HepG2 (cell line): Measurements from ENCODE around the gene SORBS2. TPM values are rescaled to one million over a fixed set of nuclear protein-coding genes. Genes with fewer than 3 reads are reported as not detected.

Experiments
- ATAC-seq: fragments of 200-7000 bp; cut with Tn5 transposase; 3 replicates; pipeline ENCODE4 v1.9.1; 2020; ENCODE audit warnings: mild to moderate bottlenecking, moderate library complexity
- BruUV-seq: library from RNA; stranded (reverse); fragments of 400-500 nt; replicated peaks from 2 replicates; lab custom pipeline; 2021; lab: Mats Ljungman, UMichigan
- CTCF ChIA-PET: fragments of 300-600 bp; formaldehyde crosslinking; extraction: SDS; loops from one replicate; lab custom pipeline; 2021; ENCODE audit warnings: low total read pairs, inconsistent platforms, low intra/inter-chr PET ratio; lab: Yijun Ruan, JAX
- POLR2A ChIA-PET: fragments of 350-600 bp; sonication (Branson Sonifier 250); formaldehyde crosslinking; loops from one replicate; lab custom pipeline; 2020; ENCODE audit warnings: antibody characterized with exemption, inconsistent platforms; lab: Yijun Ruan, JAX
- DNase-seq: peaks from one replicate; pipeline ENCODE4 v3.0.0-alpha.2; 2015; ENCODE audit warnings: low spot score
- FAIRE-seq: peaks from 3 replicates; lab custom pipeline; 2011; peaks lifted over from hg19 to GRCh38; lab: Jason Lieb, UNC
- H2AFZ ChIP-seq: one replicate; pipeline ENCODE4 v1.6.1; 2011; ENCODE audit warnings: low read length, inconsistent platforms
- H3K27ac ChIP-seq: fragments of 300-600 bp; 3 replicates; pipeline ENCODE4 v1.8.0; 2011; ENCODE audit warnings: mixed run types, mild to moderate bottlenecking, mixed read lengths, low read length, inconsistent platforms; ENCODE audit not compliant: insufficient read depth; ENCODE audit errors: extremely low read length
- H3K27me3 ChIP-seq, 2 experiments: fragments of 200-600 bp in 1 of 2; 2 replicates in 1 of 2; 3 replicates in 1 of 2; pipeline versions ENCODE4 v1.6.0 to v1.8.0; 2011; ENCODE audit warnings: low read length in 2 of 2, mild to moderate bottlenecking in 2 of 2, moderate library complexity in 2 of 2, inconsistent platforms in 1 of 2; ENCODE audit not compliant: insufficient read depth in 2 of 2, control insufficient read depth in 1 of 2
- H3K36me3 ChIP-seq, 2 experiments: fragments of 200-600 bp in 1 of 2; replicated peaks in 1 of 2; 2 replicates in 1 of 2; 3 replicates in 1 of 2; pipeline versions ENCODE4 v1.5.1 to v1.8.0; 2011; ENCODE audit warnings: low read length in 2 of 2, inconsistent platforms in 1 of 2; ENCODE audit not compliant: insufficient read depth in 2 of 2, control insufficient read depth in 1 of 2
- H3K4me1 ChIP-seq: 2 replicates; pipeline ENCODE4 v1.5.1; 2012; ENCODE audit warnings: low read length, inconsistent platforms; ENCODE audit not compliant: insufficient read depth
- H3K4me2 ChIP-seq: 2 replicates; pipeline ENCODE4 v1.6.0; 2011; ENCODE audit warnings: low read depth, low read length, inconsistent platforms
- H3K4me3 ChIP-seq, 3 experiments: fragments of 200-600 bp in 1 of 3; sonication (generic), shearing (Covaris generic) in 1 of 3; replicated peaks in 1 of 3; 2 replicates each; pipeline ENCODE4 v1.5.1; 2011 to 2016; ENCODE audit warnings: low read length in 3 of 3, inconsistent platforms in 2 of 3, low read depth in 2 of 3, mild to moderate bottlenecking in 2 of 3, control low read depth in 1 of 3, mixed read lengths in 1 of 3; ENCODE audit not compliant: insufficient read depth in 1 of 3
- H3K79me2 ChIP-seq: one replicate; pipeline ENCODE4 v1.6.1; 2011; ENCODE audit warnings: low read length, inconsistent platforms; ENCODE audit not compliant: insufficient read depth
- H3K9ac ChIP-seq: 2 replicates; pipeline ENCODE4 v1.6.0; 2011; ENCODE audit warnings: mild to moderate bottlenecking, low read depth, low read length, inconsistent platforms; ENCODE audit not compliant: insufficient read depth
- H3K9me3 ChIP-seq: 2 replicates; pipeline ENCODE4 v1.5.1; 2012; ENCODE audit warnings: mild to moderate bottlenecking, low read length
- H4K20me1 ChIP-seq: 2 replicates; pipeline ENCODE4 v1.6.0; 2011; ENCODE audit warnings: inconsistent platforms, mild to moderate bottlenecking, low read length, moderate library complexity; ENCODE audit not compliant: insufficient read depth
- ASH2L ChIP-seq: fragments of 300-600, 200-600 bp; sonication (generic); IDR thresholded peaks from 2 replicates; pipeline ENCODE4 v1.7.0; 2017; ENCODE audit warnings: low read depth, mild to moderate bottlenecking, moderate library complexity, mixed read lengths, low read length; ENCODE audit not compliant: insufficient read length
- CEBPG ChIP-seq: IDR thresholded peaks from 2 replicates; pipeline ENCODE4 v1.6.1; 2016
- CHD4 ChIP-seq: fragments of 200-600 bp; sonication (generic); IDR thresholded peaks from 2 replicates; pipeline ENCODE4 v1.7.0; 2017; ENCODE audit warnings: mild to moderate bottlenecking, low read length, borderline replicate concordance
- FOXA1 ChIP-seq, 2 experiments: fragments of 450-650 bp in 1 of 2; sonication (generic) in 1 of 2; formaldehyde crosslinking in 1 of 2; IDR thresholded peaks; 2 replicates each; pipeline versions ENCODE4 v1.4.0 to v1.6.1; 2016 to 2020; ENCODE audit warnings: missing genetic modification reagents in 1 of 2
- GFI1 ChIP-seq: sonication (generic); formaldehyde crosslinking; IDR thresholded peaks from 2 replicates; pipeline ENCODE4 v1.5.0; 2020; ENCODE audit warnings: missing genetic modification reagents, mild to moderate bottlenecking, borderline replicate concordance
- HOXA3 ChIP-seq: sonication (generic); formaldehyde crosslinking; IDR thresholded peaks from 2 replicates; pipeline ENCODE4 v1.5.0; 2020; ENCODE audit warnings: missing genetic modification reagents
- JDP2 ChIP-seq: sonication (generic); formaldehyde crosslinking; IDR thresholded peaks from 2 replicates; pipeline ENCODE4 v1.8.1; 2022; ENCODE audit warnings: missing genetic modification reagents, borderline replicate concordance
- NR2F6 ChIP-seq, 2 experiments: IDR thresholded peaks; 2 replicates each; pipeline ENCODE4 v1.6.1; 2016; ENCODE audit warnings: antibody characterized with exemption in 1 of 2, mild to moderate bottlenecking in 1 of 2
- RORA ChIP-seq: sonication (generic); formaldehyde crosslinking; IDR thresholded peaks from 2 replicates; pipeline ENCODE4 v1.5.0; 2020; ENCODE audit warnings: mild to moderate bottlenecking, missing genetic modification reagents, moderate library complexity
- SMYD3 ChIP-seq: sonication (generic); formaldehyde crosslinking; IDR thresholded peaks from 2 replicates; pipeline ENCODE4 v1.8.1; 2023; ENCODE audit warnings: mild to moderate bottlenecking, missing genetic modification reagents
- SOX13 ChIP-seq, 3 experiments: fragments of 450-650 bp in 1 of 3; sonication (generic) in 1 of 3; formaldehyde crosslinking in 1 of 3; IDR thresholded peaks in 2 of 3; conservative IDR thresholded peaks in 1 of 3; 2 replicates each; pipeline versions ENCODE4 v1.5.0 to v1.6.1; 2016 to 2020; ENCODE audit warnings: antibody characterized with exemption in 1 of 3, mild to moderate bottlenecking in 1 of 3, missing compliant biosample characterization in 1 of 3, missing genetic modification reagents in 1 of 3, moderate library complexity in 1 of 3
- SOX6 ChIP-seq, 2 experiments: fragments of 450-650 bp in 1 of 2; sonication (generic) in 1 of 2; formaldehyde crosslinking in 1 of 2; IDR thresholded peaks; 2 replicates each; pipeline versions ENCODE4 v1.4.0 to v1.6.1; 2017 to 2020; ENCODE audit warnings: antibody characterized with exemption in 1 of 2, mild to moderate bottlenecking in 1 of 2, missing genetic modification reagents in 1 of 2
- TARDBP ChIP-seq: sonication (generic); formaldehyde crosslinking; IDR thresholded peaks from 2 replicates; pipeline ENCODE4 v1.8.0; 2022; ENCODE audit warnings: mild to moderate bottlenecking, missing genetic modification reagents
- TBX2 ChIP-seq: sonication (generic); formaldehyde crosslinking; IDR thresholded peaks from 2 replicates; pipeline ENCODE4 v1.5.0; 2020; ENCODE audit warnings: missing genetic modification reagents, mild to moderate bottlenecking, borderline replicate concordance
- TRIM24 ChIP-seq: sonication (generic); formaldehyde crosslinking; IDR thresholded peaks from 2 replicates; pipeline ENCODE4 v1.8.0; 2022; ENCODE audit warnings: mild to moderate bottlenecking, missing genetic modification reagents
- ZNF292 ChIP-seq: sonication (generic); formaldehyde crosslinking; IDR thresholded peaks from 2 replicates; pipeline ENCODE4 v1.8.1; 2022; ENCODE audit warnings: mild to moderate bottlenecking, low read depth, missing genetic modification reagents, borderline replicate concordance
- ZNF335 ChIP-seq: sonication (generic); formaldehyde crosslinking; IDR thresholded peaks from 2 replicates; pipeline ENCODE4 v1.4.0; 2020; ENCODE audit warnings: missing genetic modification reagents
- ZNF607 ChIP-seq: sonication (generic); formaldehyde crosslinking; IDR thresholded peaks from 2 replicates; pipeline ENCODE4 v1.5.1; 2020; ENCODE audit warnings: missing genetic modification reagents, mild to moderate bottlenecking, borderline replicate concordance
- ZSCAN5A ChIP-seq: sonication (generic); formaldehyde crosslinking; IDR thresholded peaks from 2 replicates; pipeline ENCODE4 v1.8.0; 2022; ENCODE audit warnings: mild to moderate bottlenecking, missing genetic modification reagents, borderline replicate concordance
- WGBS: methylation state at CpG from one replicate; pipeline ENCODE4 v1.1.6; 2017; ENCODE audit warnings: low lambda C conversion rate; 5-methylcytosine and 5-hydroxymethylcytosine counted together
- in situ Hi-C: cut with HindIII; loops from 2 replicates; pipeline ENCODE4 v1.10.0; 2017; ENCODE audit warnings: low pct_unique_long_range_greater_than_20kb; ENCODE audit not compliant: extremely low pct_ligation_motif_present
- intact Hi-C: fragments of 100-400 bp; cut with micrococcal nuclease; formaldehyde crosslinking; loops from one replicate; pipeline ENCODE4 v1.10.0; 2022; ENCODE audit not compliant: unreplicated experiment
- polyA plus RNA-seq, 8 experiments: library from polyadenylated mRNA; depleted of rRNA in 3 of 8; stranded (reverse) in 7 of 8; unstranded in 1 of 8; fragments of >200 nt; fragmentation: Illumina TruSeq in 4 of 8; extraction: Trizol in 4 of 8; gene quantifications; 2 replicates each; pipeline versions ENCODE4 v1.2.1 to v1.2.3, GENCODE V29; 2011 to 2016; ENCODE audit warnings: low read depth in 4 of 8, missing spikeins in 1 of 8, mixed read lengths in 1 of 8; ENCODE audit not compliant: insufficient read depth in 1 of 8
- total RNA-seq, 5 experiments: library from RNA; depleted of rRNA; stranded (reverse); fragments of >200 nt; fragmentation: Illumina TruSeq; extraction: Trizol; gene quantifications; 2 replicates each; pipeline ENCODE4 v1.2.3, GENCODE V29; 2016; ENCODE audit warnings: low read depth in 1 of 5

SORBS2 gene
- total and polyA plus RNA-seq, 2 of the 13 experiments (the other 11 are each of a cell fraction or from before 2014, with no cell fraction given): 25.0 to 80.5 TPM

- Histone ChIP-seq H3K79me2 (no peaks in the 10 kb centered on the region), H2AFZ (no peak overlapping the region), H3K9me3 (peaks cover 11% of the 10 kb centered on the region), H3K4me3 (peak overlapping the region; percentile 4 to 51 (median 38); a peak in 4 of 6 replicates), H3K36me3 (no peaks in the 10 kb centered on the region), H3K27ac (peak overlapping the region; percentile 66), H3K4me2 (peak overlapping the region; percentile 71), H3K9ac (peak overlapping the region; percentile 56; the same call in 1 of the 2 replicates), H3K27me3 (no peaks in the 10 kb centered on the region), H3K4me1 (peaks cover 58% of the 10 kb centered on the region), H4K20me1 (no peaks in the 10 kb centered on the region)
- CTCF ChIA-PET: no interaction called here
- ATAC-seq (peak; percentile 92), FAIRE-seq (peak; percentile 52), DNase-seq (peak; percentile 70)
- BruUV-seq: no TSS peak
- intact Hi-C loops (loop anchor here (1.0 kb wide), 1 partner anchor 25 kb away; no protein-coding TSS in a partner anchor), in situ Hi-C loops (no loop called here)
- POLR2A ChIA-PET: interaction anchor here (1.3 to 1.6 kb wide), 3 partner anchors 25 to 124 kb away, joined by 3 to 9 read pairs (median 4); partner anchors contain the start of gene SORBS2
- WGBS: 0% methylated on average over 7 of the region's 7 CpGs
- TF ChIP-seq SOX13 (IDR thresholded peaks at IDR 0.05) (peak; percentile 65; the same call in 1 of the 2 replicates), SOX13 (CRISPR knock-in tag; conservative IDR thresholded peaks at IDR 0.05 in 1 of 2, IDR thresholded peaks at IDR 0.05 in 1 of 2) (peak in 1 of 2 experiments; percentile 89; a peak in 2 of 4 replicates), SMYD3 (CRISPR knock-in tag) (0 out of 2 replicates have a peak, but pooled peaks have one; percentile 20), SOX6 (IDR thresholded peaks at IDR 0.05) (no peak), SOX6 (CRISPR knock-in tag; IDR thresholded peaks at IDR 0.05) (peak; percentile 90), ZNF607 (CRISPR knock-in tag) (no peak), NR2F6 (IDR thresholded peaks at IDR 0.05) (peak; percentile 80), NR2F6 (CRISPR knock-in tag; IDR thresholded peaks at IDR 0.05) (peak; percentile 59), GFI1 (CRISPR knock-in tag) (0 out of 2 replicates have a peak, but pooled peaks have one; percentile 31), CHD4 (peak; percentile 55; the same call in 1 of the 2 replicates), TRIM24 (no peak), ASH2L (peak; percentile 64), CEBPG (CRISPR knock-in tag) (0 out of 2 replicates have a peak, but pooled peaks have one; percentile 2), ZSCAN5A (CRISPR knock-in tag) (peak; percentile 59; the same call in 1 of the 2 replicates), ZNF335 (CRISPR knock-in tag) (no peak), ZNF292 (CRISPR knock-in tag) (peak; percentile 83), TARDBP (CRISPR knock-in tag) (0 out of 2 replicates have a peak, but pooled peaks have one; percentile 45), FOXA1 (IDR thresholded peaks at IDR 0.05) (no peak), FOXA1 (CRISPR knock-in tag; IDR thresholded peaks at IDR 0.05) (peak; percentile 5; the same call in 1 of the 2 replicates), JDP2 (CRISPR knock-in tag) (no peak), TBX2 (CRISPR knock-in tag) (0 out of 2 replicates have a peak, but pooled peaks have one; percentile 38), RORA (CRISPR knock-in tag) (no peak), HOXA3 (no peak)
Observed at GRCh38 chr4:185836241-185837084, 24.5 kb upstream of the SORBS2 start.
